ENCODE measurements around the gene CALN1. TPM values are rescaled to one million over a fixed set of nuclear protein-coding genes. Genes with fewer than 3 reads are reported as not detected.

CALN1 gene
- total RNA-seq, 1 donor from 2014 or later, result not detected

DNA sequence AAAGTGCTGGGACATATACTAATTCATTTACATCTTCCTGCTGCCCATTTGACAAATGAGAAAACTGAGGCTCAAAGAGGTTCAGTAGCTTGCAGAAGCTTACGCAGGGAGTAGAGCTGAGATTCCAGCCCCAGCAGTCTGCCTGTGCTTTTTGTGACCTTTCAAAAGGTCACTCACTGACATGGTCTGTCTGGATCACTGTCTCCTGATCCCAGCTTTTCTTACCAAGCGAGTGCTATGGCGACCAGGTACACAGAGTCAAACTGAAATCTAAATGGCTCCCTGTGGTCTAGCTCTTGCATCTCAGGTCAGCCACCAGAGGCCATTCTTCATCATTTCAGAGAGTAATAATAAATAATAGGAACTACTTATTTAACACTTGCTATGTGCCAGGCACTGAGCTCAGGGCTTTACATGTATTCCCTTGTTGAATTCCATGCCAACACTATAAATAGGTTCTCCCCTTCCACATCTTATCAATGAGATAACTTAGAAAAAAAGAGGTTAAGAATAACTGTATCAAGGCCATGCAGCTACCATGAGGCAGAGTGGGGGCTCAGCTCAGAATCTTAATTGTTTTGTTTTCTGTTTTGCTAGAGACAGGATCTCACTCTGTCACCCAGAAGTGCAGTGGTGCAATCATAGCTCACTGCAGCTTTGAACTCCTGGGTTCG lies 381.0 kb downstream of the CALN1 start:
- Mint-ChIP-seq H3K4me1 (ENCODE audit: unreplicated experiment) (no peaks in the 10 kb centered on the region), H3K27ac (ENCODE audit: unreplicated experiment) (no peak overlapping the region), H3K36me3 (ENCODE audit: unreplicated experiment) (no peaks in the 10 kb centered on the region), H3K9me3 (ENCODE audit: unreplicated experiment) (peaks cover 42% of the 10 kb centered on the region), H3K4me3 (ENCODE audit: unreplicated experiment) (no peak overlapping the region), H3K27me3 (ENCODE audit: unreplicated experiment) (no peaks in the 10 kb centered on the region)
- no peak for DNase-seq (ENCODE audit: extremely low spot score, unreplicated experiment)
- TF ChIP-seq CTCF (IDR thresholded peaks at IDR 0.05), result no peak

DNA sequence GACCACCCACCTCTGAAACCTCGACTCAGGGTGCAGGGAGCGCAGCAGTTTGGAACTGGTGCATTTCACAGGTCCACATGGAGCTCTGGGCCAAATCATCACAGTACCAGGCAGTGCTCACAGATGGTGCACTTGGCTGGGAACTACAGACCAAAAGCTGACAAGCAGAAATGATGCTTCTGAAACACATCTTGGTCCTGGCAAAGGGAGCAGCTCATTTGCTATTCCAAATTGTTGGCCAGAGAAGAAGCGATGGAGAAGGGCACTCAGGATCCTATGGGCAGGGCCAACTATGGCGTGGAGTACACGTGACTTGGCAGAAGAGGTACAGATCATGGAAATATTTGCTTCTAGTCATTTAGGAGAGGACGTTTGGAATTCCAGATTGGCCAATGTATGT lies 383.9 kb downstream of the CALN1 start:
- Mint-ChIP-seq H3K36me3 (ENCODE audit: unreplicated experiment) (no peaks in the 10 kb centered on the region), H3K27me3 (ENCODE audit: unreplicated experiment) (no peaks in the 10 kb centered on the region), H3K27ac (ENCODE audit: unreplicated experiment) (no peak overlapping the region), H3K4me1 (ENCODE audit: unreplicated experiment) (no peaks in the 10 kb centered on the region), H3K4me3 (ENCODE audit: unreplicated experiment) (no peak overlapping the region), H3K9me3 (ENCODE audit: unreplicated experiment) (peaks cover 46% of the 10 kb centered on the region)
- no peak for DNase-seq (ENCODE audit: extremely low spot score, unreplicated experiment)
- no peak for TF ChIP-seq CTCF (IDR thresholded peaks at IDR 0.05)

DNA sequence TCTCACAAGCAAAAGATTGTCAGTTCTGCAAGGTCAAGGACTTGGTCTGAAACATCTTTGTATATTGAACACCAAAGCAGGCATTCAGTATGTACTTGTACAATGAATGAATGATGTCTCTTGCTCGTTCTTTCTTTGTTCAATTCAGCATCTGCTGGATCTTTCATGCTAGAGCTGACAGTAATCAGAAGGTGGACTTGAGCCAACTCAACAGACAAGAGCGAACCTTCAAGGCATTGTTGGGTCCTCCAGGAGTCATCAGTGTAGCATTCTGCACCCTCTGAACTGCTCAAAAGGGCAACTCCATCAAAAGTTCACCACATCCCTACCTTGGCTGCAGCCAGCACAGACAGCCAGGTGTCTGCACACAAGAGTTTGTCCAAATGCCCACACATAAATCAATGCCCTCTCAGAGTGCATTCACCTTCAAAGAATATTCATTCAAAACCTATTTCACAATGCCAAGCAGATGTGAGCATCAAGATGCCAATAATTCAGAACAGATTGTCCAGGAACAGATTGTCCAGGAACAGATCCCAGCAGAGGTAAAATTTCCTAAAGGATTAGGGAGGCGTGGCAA lies 386.7 kb downstream of the CALN1 start:
- DNase-seq (ENCODE audit: extremely low spot score, unreplicated experiment), result peak; percentile 36
- Mint-ChIP-seq H3K4me3 (ENCODE audit: unreplicated experiment) (no peak overlapping the region), H3K27ac (ENCODE audit: unreplicated experiment) (no peak overlapping the region), H3K4me1 (ENCODE audit: unreplicated experiment) (no peaks in the 10 kb centered on the region), H3K9me3 (ENCODE audit: unreplicated experiment) (peaks cover 52% of the 10 kb centered on the region), H3K36me3 (ENCODE audit: unreplicated experiment) (no peaks in the 10 kb centered on the region), H3K27me3 (ENCODE audit: unreplicated experiment) (no peaks in the 10 kb centered on the region)
- TF ChIP-seq CTCF (IDR thresholded peaks at IDR 0.05), result no peak

GRCh38 chr7:72023926-72024325 lies 388.2 kb downstream of the CALN1 start:
- H3K4me3 Mint-ChIP-seq (ENCODE audit: unreplicated experiment), result no peak overlapping the region

More at GRCh38 chr7:72023926-72024325, 388.2 kb downstream of the CALN1 start:
- H3K4me1 Mint-ChIP-seq (ENCODE audit: unreplicated experiment), result no peaks in the 10 kb centered on the region
- H3K27me3 Mint-ChIP-seq (ENCODE audit: unreplicated experiment), result no peaks in the 10 kb centered on the region
- TF ChIP-seq CTCF (IDR thresholded peaks at IDR 0.05), result no peak
- no peak for DNase-seq (ENCODE audit: extremely low spot score, unreplicated experiment)
- H3K9me3 Mint-ChIP-seq (ENCODE audit: unreplicated experiment), result peaks cover 48% of the 10 kb centered on the region
- no peak overlapping the region for H3K27ac Mint-ChIP-seq (ENCODE audit: unreplicated experiment)
- H3K36me3 Mint-ChIP-seq (ENCODE audit: unreplicated experiment), result no peaks in the 10 kb centered on the region

All from osteocyte (in vitro differentiated cells).